GM21447 (cell line): ENCODE results near the gene KAT14.
A peak's percentile ranks its signal among the peaks of the same experiment; 100 is the strongest.
"Not testable (repeated sequence)": the region's sequence is repeated elsewhere in the genome, so short reads cannot be mapped to it uniquely, and the experiment has no call there.

Experiments used
- ATAC-seq: cut with Tn5 transposase; IDR thresholded peaks from one replicate; pipeline ENCODE4 v1.9.1; 2021; ENCODE audit not compliant: unreplicated experiment

KAT14 gene

GRCh38 chr20:18137412-18138265 lies at the start of gene KAT14, which contains the start of gene PET117:
KAT14 (plus strand) TSS chr20:18137863; CDS start chr20:18142661, 4,798 bp downstream.
PET117 (plus strand) TSS chr20:18137863; CDS start chr20:18137956, 93 bp downstream.
- ATAC-seq = peak; percentile 82

- ATAC-seq = not testable (repeated sequence)
Measured at GRCh38 chr20:18088298-18088697, 49.4 kb upstream of the KAT14 start.

- ATAC-seq = not testable (repeated sequence)
Measured at GRCh38 chr20:18088841-18089240, 48.8 kb upstream of the KAT14 start.

- ATAC-seq = no peak
Measured at GRCh38 chr20:18090044-18090443, 47.6 kb upstream of the KAT14 start.

- no peak for ATAC-seq
Measured at GRCh38 chr20:18090477-18090876, 47.2 kb upstream of the KAT14 start.

GRCh38 chr20:18091623-18092022 lies 46.0 kb upstream of the KAT14 start:
- ATAC-seq = no peak

GRCh38 chr20:18092890-18093289 lies 44.8 kb upstream of the KAT14 start:
- ATAC-seq = no peak

- no peak for ATAC-seq
Measured at GRCh38 chr20:18093388-18093787, 44.3 kb upstream of the KAT14 start.

GRCh38 chr20:18094191-18094590 lies 43.5 kb upstream of the KAT14 start:
- ATAC-seq = no peak

- ATAC-seq = not testable (repeated sequence)
Measured at GRCh38 chr20:18100569-18100968, 37.1 kb upstream of the KAT14 start.

GRCh38 chr20:18101125-18101810 lies 36.4 kb upstream of the KAT14 start:
- ATAC-seq = no peak

- no peak for ATAC-seq
Measured at GRCh38 chr20:18103497-18103896, 34.2 kb upstream of the KAT14 start.

GRCh38 chr20:18108326-18108725 lies 29.3 kb upstream of the KAT14 start:
- no peak for ATAC-seq

- ATAC-seq = not testable (repeated sequence)
Measured at GRCh38 chr20:18128574-18128973, 9.1 kb upstream of the KAT14 start.

- ATAC-seq = no peak
Measured at GRCh38 chr20:18132663-18133062, 5.0 kb upstream of the KAT14 start.

GRCh38 chr20:18133962-18134361 lies 3.7 kb upstream of the KAT14 start:
- no peak for ATAC-seq

- ATAC-seq = peak; percentile 38
Measured at GRCh38 chr20:18138266-18138582, 561 bp downstream of the KAT14 start.

- ATAC-seq = no peak
Measured at GRCh38 chr20:18138639-18139583, 1.2 kb downstream of the KAT14 start.

- ATAC-seq = no peak
Measured at GRCh38 chr20:18139832-18140231, 2.2 kb downstream of the KAT14 start.

- ATAC-seq = no peak
Measured at GRCh38 chr20:18144541-18145099, 7.0 kb downstream of the KAT14 start.

- no peak for ATAC-seq
Measured at GRCh38 chr20:18154342-18154741, 16.7 kb downstream of the KAT14 start.
